Measurements from ENCODE around the gene ISG20L2.

- no peak for TF ChIP-seq CTCF (IDR thresholded peaks at IDR 0.05; ENCODE audit: extremely low read depth in 1 of 2, insufficient read depth in 1 of 2, low read depth in 1 of 2, low read length in 2 of 2)
- no peak for TF ChIP-seq POLR2A (IDR thresholded peaks at IDR 0.05; ENCODE audit: low read depth, low read length)
- TF ChIP-seq GATA2 (IDR thresholded peaks at IDR 0.05; ENCODE audit: insufficient read depth, insufficient read length, low read depth, low read length) = no peak
- TF ChIP-seq MAX (IDR thresholded peaks at IDR 0.05; ENCODE audit: insufficient read depth, insufficient read length) = no peak
- TF ChIP-seq MYC (IDR thresholded peaks at IDR 0.05; ENCODE audit: low read depth, low read length) = no peak
These were observed 31.1 kb downstream of the ISG20L2 start for GRCh38 chr1:156697481-156697880.

All from endothelial cell of umbilical vein (primary cell).